ENCODE data around the gene SRM. TPM values are rescaled to one million over a fixed set of nuclear protein-coding genes. Genes with fewer than 3 reads are reported as not detected.

The SRM gene
- total and polyA plus RNA-seq, 2 of the 4 experiments (the other 2 are of a cell fraction), result 23.1 to 160 TPM

- in situ Hi-C loops (cut with MboI; ENCODE audit: low sequenced_read_pairs), result no loop called here
- no peak for ATAC-seq (ENCODE audit: low read depth)
- peaks cover 24% of the 10 kb centered on the region for H4K20me1 ChIP-seq (ENCODE audit: insufficient read depth, low read length)
- H2AFZ ChIP-seq (replicated peaks; ENCODE audit: low read length, poor library complexity), result no peak overlapping the region
- H3K56ac ChIP-seq (ENCODE audit: extremely low read depth, insufficient read depth, low read length), result no peak overlapping the region
- dilution Hi-C loops (cut with HindIII; ENCODE audit: low sequenced_read_pairs, unreplicated experiment), result no loop called here
- ChIA-PET POLR2A (ENCODE audit: unreplicated experiment) (no interaction called here), CTCF (interaction anchor here (1.4 kb wide), 1 partner anchor 20 kb away, joined by 5 read pairs; no protein-coding TSS in a partner anchor)
- H3K9me1 ChIP-seq (ENCODE audit: insufficient read depth, low read length), result peaks cover 8% of the 10 kb centered on the region; the same call in 1 of the 2 replicates
- WGBS, 2 experiments (ENCODE audit: extremely low coverage in 2 of 2, insufficient read length in 1 of 2), result no CpG with 5 or more reads among the region's 8 CpGs
- H3K23ac ChIP-seq (ENCODE audit: low read depth, low read length), result no peak overlapping the region
- intact Hi-C loops (cut with micrococcal nuclease), result no loop called here
- peaks cover 24 to 47% of the 10 kb centered on the region in 2 experiments for H3K79me1 ChIP-seq (ENCODE audit: low read depth in 1 of 2, low read length in 2 of 2)
- H3K4me1 ChIP-seq (ENCODE audit: control insufficient read depth, insufficient read depth, low read length), result peaks cover 8% of the 10 kb centered on the region
- H3K9me3 ChIP-seq (ENCODE audit: control insufficient read depth, insufficient read depth, low read length), result no peaks in the 10 kb centered on the region
- no peak overlapping the region for H3K4me2 ChIP-seq (ENCODE audit: low read depth, low read length)
- no peak overlapping the region for H4K5ac ChIP-seq (ENCODE audit: low read depth, low read length)
- no peak overlapping the region for H4K91ac ChIP-seq (ENCODE audit: insufficient read depth, low read depth, low read length)
- no peak overlapping the region for H3K9ac ChIP-seq (ENCODE audit: low read depth, low read length)
- no peak overlapping the region for H2BK20ac ChIP-seq (ENCODE audit: low read depth, low read length)
- no peak overlapping the region for H4K8ac ChIP-seq (ENCODE audit: low read depth in 2 of 2, low read length in 2 of 2)
- no peak overlapping the region for H2BK15ac ChIP-seq (ENCODE audit: low read depth, low read length)
- no TSS peak for BruUV-seq (replicated peaks)
- TF ChIP-seq MAZ (IDR thresholded peaks at IDR 0.05; ENCODE audit: borderline replicate concordance, low read depth, low read length), result no peak
- TF ChIP-seq MAFK (IDR thresholded peaks at IDR 0.05; ENCODE audit: low read depth, low read length), result no peak
- TF ChIP-seq RFX5 (IDR thresholded peaks at IDR 0.05; ENCODE audit: low read depth, low read length), result no peak
- TF ChIP-seq POLR2A (IDR thresholded peaks at IDR 0.05; ENCODE audit: low read depth, low read length), result no peak
- TF ChIP-seq FOS (IDR thresholded peaks at IDR 0.05; ENCODE audit: low read depth, low read length), result no peak
- no peak for TF ChIP-seq BHLHE40 (IDR thresholded peaks at IDR 0.05; ENCODE audit: low read depth, low read length)
- no peak for TF ChIP-seq USF2 (IDR thresholded peaks at IDR 0.05; ENCODE audit: low read depth, low read length)
- TF ChIP-seq CEBPB (IDR thresholded peaks at IDR 0.05; ENCODE audit: low read depth, low read length), result no peak
- TF ChIP-seq RCOR1 (IDR thresholded peaks at IDR 0.05; ENCODE audit: insufficient replicate concordance, low read length), result no peak
- no peak for TF ChIP-seq MXI1 (IDR thresholded peaks at IDR 0.05; ENCODE audit: borderline replicate concordance, low read depth, low read length)
- no peak for TF ChIP-seq CHD1 (IDR thresholded peaks at IDR 0.05; ENCODE audit: low read depth, low read length)
- no peak for TF ChIP-seq SMC3 (IDR thresholded peaks at IDR 0.05; ENCODE audit: low read depth, low read length)
- TF ChIP-seq CTCF (conservative IDR thresholded peaks at IDR 0.05; ENCODE audit: low read depth, low read length), result no peak
- TF ChIP-seq RAD21 (IDR thresholded peaks at IDR 0.05; ENCODE audit: low read length), result no peak
- TF ChIP-seq ELK1 (IDR thresholded peaks at IDR 0.05; ENCODE audit: borderline replicate concordance, low read depth, low read length), result no peak
- TF ChIP-seq NFE2L2 (IDR thresholded peaks at IDR 0.05; ENCODE audit: low read depth, low read length), result no peak
- H3K27ac ChIP-seq (ENCODE audit: insufficient read depth, low read length), result no peak overlapping the region
- no peak overlapping the region for H2BK120ac ChIP-seq (ENCODE audit: low read depth, low read length)
- DNase-seq, result no peak
- H3K14ac ChIP-seq (replicated peaks; ENCODE audit: low read depth, low read length), result no peak overlapping the region
- peaks cover 17% of the 10 kb centered on the region for H3K36me3 ChIP-seq (ENCODE audit: control insufficient read depth, insufficient read depth, low read length)
- no peak overlapping the region for H2BK5ac ChIP-seq (ENCODE audit: low read depth, low read length, poor library complexity, severe bottlenecking)
- H3K4me3 ChIP-seq (ENCODE audit: insufficient read depth, low read depth, low read length), result no peak overlapping the region
- H3K4ac ChIP-seq (ENCODE audit: low read depth, low read length), result no peak overlapping the region
- no peaks in the 10 kb centered on the region for H3K27me3 ChIP-seq (ENCODE audit: control insufficient read depth, insufficient read depth, low read length)
- H2AK5ac ChIP-seq (ENCODE audit: low read depth, low read length), result no peak overlapping the region
- H3K18ac ChIP-seq (ENCODE audit: low read depth, low read length), result no peak overlapping the region
- no peak overlapping the region for H2AK9ac ChIP-seq (replicated peaks; ENCODE audit: low read depth, low read length, poor library complexity)
Measured at GRCh38 chr1:11057477-11057876, 2.3 kb downstream of the SRM start.

Measured in IMR-90 (cell line).